ENCODE data around the gene JSRP1. TPM values are rescaled to one million over a fixed set of nuclear protein-coding genes. Genes with fewer than 3 reads are reported as not detected.

The JSRP1 gene
- total RNA-seq, 1 donor from 2014 or later, result 0.42 TPM

- Mint-ChIP-seq H3K27ac (ENCODE audit: unreplicated experiment) (no peak overlapping the region), H3K4me1 (ENCODE audit: low read depth) (peaks cover 28% of the 10 kb centered on the region), H3K27me3 (ENCODE audit: low read depth) (no peaks in the 10 kb centered on the region), H3K9me3 (ENCODE audit: low read depth) (no peaks in the 10 kb centered on the region), H3K4me3 (ENCODE audit: unreplicated experiment) (no peak overlapping the region), H3K36me3 (ENCODE audit: low read depth) (peaks cover 5% of the 10 kb centered on the region)
- TF ChIP-seq CTCF (IDR thresholded peaks at IDR 0.05), result no peak
- DNase-seq (ENCODE audit: low spot score), result no peak
These were observed 11.7 kb downstream of the JSRP1 start for GRCh38 chr19:2244486-2244885.

GRCh38 chr19:2244125-2244411 lies 12.1 kb downstream of the JSRP1 start:
- no peak for TF ChIP-seq CTCF (IDR thresholded peaks at IDR 0.05)
- H3K36me3 Mint-ChIP-seq (ENCODE audit: low read depth), result peaks cover 5% of the 10 kb centered on the region
- H3K27ac Mint-ChIP-seq (ENCODE audit: unreplicated experiment), result no peak overlapping the region
- H3K4me3 Mint-ChIP-seq (ENCODE audit: unreplicated experiment), result no peak overlapping the region
- peaks cover 33% of the 10 kb centered on the region for H3K4me1 Mint-ChIP-seq (ENCODE audit: low read depth)
- H3K27me3 Mint-ChIP-seq (ENCODE audit: low read depth), result no peaks in the 10 kb centered on the region
- no peak for DNase-seq (ENCODE audit: low spot score)
- no peaks in the 10 kb centered on the region for H3K9me3 Mint-ChIP-seq (ENCODE audit: low read depth)

GRCh38 chr19:2243274-2244124 lies 12.7 kb downstream of the JSRP1 start:
- no peak overlapping the region for H3K4me3 Mint-ChIP-seq (ENCODE audit: unreplicated experiment)
- H3K27ac Mint-ChIP-seq (ENCODE audit: unreplicated experiment), result no peak overlapping the region
- no peak for TF ChIP-seq CTCF (IDR thresholded peaks at IDR 0.05)
- H3K27me3 Mint-ChIP-seq (ENCODE audit: low read depth), result no peaks in the 10 kb centered on the region
- H3K36me3 Mint-ChIP-seq (ENCODE audit: low read depth), result peaks cover 5% of the 10 kb centered on the region
- no peak for DNase-seq (ENCODE audit: low spot score)
- no peaks in the 10 kb centered on the region for H3K9me3 Mint-ChIP-seq (ENCODE audit: low read depth)
- H3K4me1 Mint-ChIP-seq (ENCODE audit: low read depth), result peaks cover 38% of the 10 kb centered on the region

GRCh38 chr19:2242816-2243215 lies 13.4 kb downstream of the JSRP1 start:
- Mint-ChIP-seq H3K4me3 (ENCODE audit: unreplicated experiment) (no peak overlapping the region), H3K27me3 (ENCODE audit: low read depth) (no peaks in the 10 kb centered on the region), H3K27ac (ENCODE audit: unreplicated experiment) (no peak overlapping the region), H3K4me1 (ENCODE audit: low read depth) (peaks cover 45% of the 10 kb centered on the region), H3K9me3 (ENCODE audit: low read depth) (no peaks in the 10 kb centered on the region), H3K36me3 (ENCODE audit: low read depth) (peaks cover 6% of the 10 kb centered on the region)
- no peak for TF ChIP-seq CTCF (IDR thresholded peaks at IDR 0.05)
- DNase-seq (ENCODE audit: low spot score), result no peak

- Mint-ChIP-seq H3K27me3 (ENCODE audit: low read depth) (no peaks in the 10 kb centered on the region), H3K36me3 (ENCODE audit: low read depth) (peaks cover 6% of the 10 kb centered on the region), H3K4me1 (ENCODE audit: low read depth) (peaks cover 51% of the 10 kb centered on the region), H3K4me3 (ENCODE audit: unreplicated experiment) (no peak overlapping the region), H3K9me3 (ENCODE audit: low read depth) (no peaks in the 10 kb centered on the region), H3K27ac (ENCODE audit: unreplicated experiment) (no peak overlapping the region)
- TF ChIP-seq CTCF (IDR thresholded peaks at IDR 0.05), result no peak
- DNase-seq (ENCODE audit: low spot score), result no peak
These were observed 14.1 kb downstream of the JSRP1 start for GRCh38 chr19:2242092-2242537.
